Activated T-helper 2 cell treated with anti-CD3 and anti-CD28 coated beads, Interferon-gamma antibody, Interleukin-2, Interleukin-4, amounts not matched to agents 10 μg/mL and 5 μg/mL and 100 μg/mL, durations not matched to agents 14 hours and 24 hours and 36 hours (primary cell): ENCODE measurements around the gene MPND. TPM values are rescaled to one million over a fixed set of nuclear protein-coding genes. Genes with fewer than 3 reads are reported as not detected.
"Not testable (repeated sequence)": the region's sequence is repeated elsewhere in the genome, so short reads cannot be mapped to it uniquely, and the experiment has no call there.

ENCODE experiments used
- DNase-seq: peaks from one replicate; pipeline ENCODE4 v3.0.0; 2021; ENCODE audit warnings: low spot score
- H3K27ac Mint-ChIP-seq: one replicate; pipeline ENCODE4 v1.8.0; 2021; ENCODE audit warnings: mixed read lengths
- H3K27me3 Mint-ChIP-seq: one replicate; pipeline ENCODE4 v1.8.0; 2021; ENCODE audit warnings: low read depth, mixed read lengths
- H3K36me3 Mint-ChIP-seq: one replicate; pipeline ENCODE4 v1.8.0; 2021; ENCODE audit warnings: low read depth, mixed read lengths
- H3K4me1 Mint-ChIP-seq: one replicate; pipeline ENCODE4 v1.8.0; 2021; ENCODE audit warnings: low read depth, mixed read lengths
- H3K4me3 Mint-ChIP-seq: one replicate; pipeline ENCODE4 v1.8.0; 2021; ENCODE audit warnings: low read depth, mild to moderate bottlenecking, moderate library complexity, mixed read lengths
- H3K9me3 Mint-ChIP-seq: one replicate; pipeline ENCODE4 v1.8.0; 2021; ENCODE audit warnings: mixed read lengths
- intact Hi-C: fragments of 100-400 bp; cut with micrococcal nuclease; formaldehyde crosslinking; loops from one replicate; pipeline ENCODE4 v1.15.1; 2023
- total RNA-seq: library from RNA; stranded (reverse); gene quantifications from 2 replicates; pipeline ENCODE4 v1.2.3, GENCODE V29; 2022

MPND gene
- total RNA-seq, 1 donor from 2014 or later = 20.2 TPM

DNA sequence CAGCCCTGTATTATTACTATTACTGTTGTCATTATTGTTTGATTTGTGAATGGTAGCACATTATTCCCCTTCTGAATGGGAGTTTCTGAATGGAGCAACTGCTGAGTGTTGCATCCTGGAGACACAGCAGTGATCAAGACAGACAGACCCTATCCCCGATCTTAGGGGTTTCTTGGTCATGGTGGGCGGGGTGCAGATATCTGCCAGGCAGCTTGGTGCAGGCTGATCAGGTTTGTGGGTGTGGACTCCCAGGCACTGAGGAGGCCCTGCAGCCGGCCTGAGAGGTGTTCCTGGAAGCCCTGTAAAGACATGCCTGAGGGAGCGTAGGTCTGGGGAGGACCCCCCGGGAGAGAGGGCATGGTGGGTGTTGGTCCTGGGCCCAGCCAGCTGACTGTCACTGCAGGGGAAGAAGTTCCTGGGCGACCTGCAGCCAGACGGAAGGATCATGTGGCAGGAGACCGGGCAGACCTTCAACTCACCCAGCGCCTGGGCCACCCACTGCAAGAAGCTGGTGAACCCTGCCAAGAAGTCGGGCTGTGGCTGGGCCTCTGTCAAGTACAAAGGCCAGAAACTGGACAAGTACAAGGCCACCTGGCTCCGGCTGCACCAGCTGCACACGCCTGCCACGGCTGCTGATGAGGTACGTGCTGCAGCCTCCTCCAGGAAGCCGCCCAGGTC is 2.1 kb downstream of the MPND start:
- Mint-ChIP-seq H3K9me3 (no peaks in the 10 kb centered on the region), H3K27me3 (no peaks in the 10 kb centered on the region), H3K4me3 (peak overlapping the region; percentile 37), H3K4me1 (peaks cover 5% of the 10 kb centered on the region), H3K36me3 (peaks cover 21% of the 10 kb centered on the region), H3K27ac (no peak overlapping the region)
- intact Hi-C loops = no loop called here
- no peak for DNase-seq

- Mint-ChIP-seq H3K9me3 (no peaks in the 10 kb centered on the region), H3K4me1 (peaks cover 5% of the 10 kb centered on the region), H3K27me3 (no peaks in the 10 kb centered on the region), H3K4me3 (no peak overlapping the region), H3K27ac (no peak overlapping the region), H3K36me3 (peaks cover 22% of the 10 kb centered on the region)
- DNase-seq = no peak
- intact Hi-C loops = no loop called here
Measured at GRCh38 chr19:4346020-4346383, 2.6 kb downstream of the MPND start.

DNA sequence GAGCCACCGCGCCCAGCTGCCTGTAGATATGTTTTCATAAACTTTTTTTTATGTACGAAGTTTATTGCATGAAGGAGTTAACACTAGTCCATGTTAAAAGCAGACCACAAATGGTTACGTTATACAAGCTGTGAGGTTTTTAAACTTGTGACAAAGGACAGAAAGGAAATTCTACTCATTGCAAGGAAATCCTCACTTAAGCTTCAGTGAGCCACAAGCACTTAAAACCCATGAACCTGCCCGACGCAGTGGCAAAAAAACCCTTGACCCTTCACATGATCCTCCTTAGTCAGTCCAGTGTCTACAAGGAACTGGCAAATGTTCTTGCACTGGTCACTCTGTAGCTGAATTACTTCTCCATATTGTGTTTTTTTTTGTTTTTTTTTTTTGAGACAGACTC is 4.2 kb downstream of the MPND start:
- intact Hi-C loops = no loop called here
- Mint-ChIP-seq H3K4me3 (no peak overlapping the region), H3K27ac (no peak overlapping the region), H3K4me1 (peaks cover 3% of the 10 kb centered on the region), H3K9me3 (no peaks in the 10 kb centered on the region), H3K27me3 (no peaks in the 10 kb centered on the region), H3K36me3 (peaks cover 22% of the 10 kb centered on the region)
- no peak for DNase-seq

DNA sequence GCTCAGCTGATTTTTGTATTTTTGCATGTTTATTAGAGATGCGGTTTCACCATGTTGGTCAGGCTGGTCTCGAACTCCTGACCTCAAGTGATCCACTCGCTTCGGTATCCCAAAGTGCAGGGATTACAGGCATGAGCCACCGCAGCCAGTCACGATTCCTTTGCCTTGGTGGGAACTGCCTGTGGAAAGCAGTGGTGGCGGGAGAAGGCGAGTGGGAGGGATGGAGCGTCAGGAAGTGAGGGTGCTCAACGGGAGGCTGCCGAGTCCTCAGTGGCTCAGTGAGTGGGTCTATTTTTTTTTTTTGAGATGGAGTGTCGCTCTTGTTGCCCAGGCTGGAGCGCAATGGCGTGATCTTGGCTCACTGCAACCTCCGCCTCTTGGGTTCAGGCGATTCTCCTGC is 5.9 kb downstream of the MPND start:
- DNase-seq, H3K4me3 Mint-ChIP-seq, H3K27me3 Mint-ChIP-seq, H3K27ac Mint-ChIP-seq, H3K9me3 Mint-ChIP-seq, H3K4me1 Mint-ChIP-seq, intact Hi-C loops: not testable (repeated sequence)
- peaks cover 25% of the 10 kb centered on the region for H3K36me3 Mint-ChIP-seq

- Mint-ChIP-seq H3K27ac (no peak overlapping the region), H3K27me3 (no peaks in the 10 kb centered on the region), H3K9me3 (no peaks in the 10 kb centered on the region), H3K36me3 (peaks cover 27% of the 10 kb centered on the region), H3K4me3 (no peak overlapping the region), H3K4me1 (no peaks in the 10 kb centered on the region)
- no peak for DNase-seq
- intact Hi-C loops = no loop called here
Measured at GRCh38 chr19:4350111-4350510, 6.7 kb downstream of the MPND start.

GRCh38 chr19:4350726-4351125 is 7.4 kb downstream of the MPND start:
- Mint-ChIP-seq H3K27ac (no peak overlapping the region), H3K36me3 (peaks cover 27% of the 10 kb centered on the region), H3K27me3 (no peaks in the 10 kb centered on the region), H3K9me3 (no peaks in the 10 kb centered on the region), H3K4me1 (no peaks in the 10 kb centered on the region), H3K4me3 (no peak overlapping the region)
- intact Hi-C loops = no loop called here
- DNase-seq = no peak

GRCh38 chr19:4352701-4353121 is 9.3 kb downstream of the MPND start:
- peaks cover 15% of the 10 kb centered on the region for H3K36me3 Mint-ChIP-seq
- H3K9me3 Mint-ChIP-seq = no peaks in the 10 kb centered on the region
- H3K4me3 Mint-ChIP-seq = no peak overlapping the region
- no peak overlapping the region for H3K27ac Mint-ChIP-seq
- DNase-seq = no peak
- H3K27me3 Mint-ChIP-seq = no peaks in the 10 kb centered on the region
- no peaks in the 10 kb centered on the region for H3K4me1 Mint-ChIP-seq
- intact Hi-C loops = loop anchor here (1.0 kb wide), 1 partner anchor 85 kb away; no protein-coding TSS in a partner anchor

- Mint-ChIP-seq H3K27me3 (no peaks in the 10 kb centered on the region), H3K4me1 (no peaks in the 10 kb centered on the region), H3K36me3 (peaks cover 16% of the 10 kb centered on the region), H3K4me3 (no peak overlapping the region), H3K27ac (no peak overlapping the region), H3K9me3 (no peaks in the 10 kb centered on the region)
- no peak for DNase-seq
- intact Hi-C loops = no loop called here
Measured at GRCh38 chr19:4354282-4354681, 10.9 kb downstream of the MPND start.

DNA sequence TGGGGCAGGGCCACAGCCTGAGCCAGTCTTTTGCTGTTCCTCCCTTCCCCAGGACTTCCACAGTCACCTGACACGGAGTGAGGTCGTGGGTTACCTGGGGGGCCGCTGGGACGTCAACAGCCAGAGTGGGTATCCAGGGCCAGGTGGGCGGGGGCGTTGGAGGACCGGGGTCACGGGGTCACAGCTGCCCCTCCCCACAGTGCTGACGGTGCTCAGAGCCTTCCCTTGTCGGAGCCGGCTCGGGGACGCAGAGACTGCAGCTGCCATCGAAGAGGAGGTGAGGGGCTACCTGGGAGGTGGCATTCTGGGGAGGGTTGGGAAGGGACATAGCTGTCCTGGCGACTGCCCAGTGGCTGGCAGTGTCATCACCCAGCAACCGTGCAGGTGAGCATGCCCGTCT is 11.5 kb downstream of the MPND start:
- no peak overlapping the region for H3K27ac Mint-ChIP-seq
- no peak for DNase-seq
- intact Hi-C loops = no loop called here
- H3K9me3 Mint-ChIP-seq = no peaks in the 10 kb centered on the region
- H3K36me3 Mint-ChIP-seq = peaks cover 14% of the 10 kb centered on the region
- H3K4me1 Mint-ChIP-seq = no peaks in the 10 kb centered on the region
- no peak overlapping the region for H3K4me3 Mint-ChIP-seq
- no peaks in the 10 kb centered on the region for H3K27me3 Mint-ChIP-seq

- Mint-ChIP-seq H3K27me3 (no peaks in the 10 kb centered on the region), H3K4me1 (no peaks in the 10 kb centered on the region), H3K27ac (no peak overlapping the region), H3K4me3 (no peak overlapping the region), H3K36me3 (peaks cover 21% of the 10 kb centered on the region), H3K9me3 (no peaks in the 10 kb centered on the region)
- DNase-seq = no peak
- intact Hi-C loops = no loop called here
Measured at GRCh38 chr19:4357095-4357797, 13.9 kb downstream of the MPND start.

- H3K4me3 Mint-ChIP-seq = no peak overlapping the region
- peaks cover 20% of the 10 kb centered on the region for H3K36me3 Mint-ChIP-seq
- no peaks in the 10 kb centered on the region for H3K9me3 Mint-ChIP-seq
- no peak for DNase-seq
- intact Hi-C loops = no loop called here
- H3K4me1 Mint-ChIP-seq = no peaks in the 10 kb centered on the region
- H3K27me3 Mint-ChIP-seq = no peaks in the 10 kb centered on the region
- no peak overlapping the region for H3K27ac Mint-ChIP-seq
Measured at GRCh38 chr19:4357921-4358326, 14.6 kb downstream of the MPND start.

DNA sequence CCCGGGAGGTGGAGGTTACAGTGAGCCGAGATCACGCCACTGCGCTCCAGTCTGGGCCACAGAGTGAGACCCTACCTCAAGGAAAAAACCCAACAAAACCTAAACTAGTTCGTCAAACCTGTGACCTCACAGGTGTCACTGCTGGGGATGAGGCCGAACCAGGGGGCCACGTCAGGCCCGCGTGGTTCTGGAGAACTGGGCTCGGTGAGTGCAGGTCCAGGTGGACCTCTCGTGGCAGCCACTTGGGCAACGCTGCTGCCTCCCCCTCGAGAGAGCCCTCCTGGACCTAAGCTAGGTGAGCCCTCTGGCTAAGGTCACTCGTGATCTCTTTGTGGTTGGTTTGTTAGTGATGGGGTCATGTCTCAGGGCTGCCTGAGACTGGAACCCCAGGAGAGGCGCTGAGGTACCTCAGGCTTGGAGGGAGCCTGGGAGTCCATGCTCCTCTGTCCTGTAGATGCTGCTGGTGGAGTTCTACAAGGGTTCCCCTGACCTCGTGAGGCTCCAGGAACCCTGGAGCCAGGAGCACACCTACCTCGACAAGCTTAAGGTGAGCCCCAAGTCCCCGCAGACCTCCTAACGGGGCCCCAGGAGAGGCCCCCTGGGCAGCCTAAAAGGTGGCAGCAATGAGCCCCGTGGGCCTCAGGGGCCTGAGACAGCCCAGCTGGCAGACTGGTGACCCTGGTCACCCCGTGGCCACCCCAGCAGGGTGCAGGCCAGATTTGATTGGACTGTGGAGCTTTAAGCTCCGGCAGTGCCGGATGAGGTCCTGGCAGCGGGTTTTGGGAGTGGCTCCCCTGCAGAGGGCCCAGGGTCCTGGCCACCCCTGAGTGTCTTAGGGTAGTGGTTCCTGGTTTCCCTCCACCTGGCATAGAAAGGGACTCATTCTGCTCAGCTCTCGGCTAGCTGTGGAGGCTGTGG is 15.6 kb downstream of the MPND start:
- no peak for DNase-seq
- H3K9me3 Mint-ChIP-seq = no peaks in the 10 kb centered on the region
- peak overlapping the region; percentile 38 for H3K27ac Mint-ChIP-seq
- no peaks in the 10 kb centered on the region for H3K4me1 Mint-ChIP-seq
- H3K27me3 Mint-ChIP-seq = no peaks in the 10 kb centered on the region
- H3K4me3 Mint-ChIP-seq = no peak overlapping the region
- intact Hi-C loops = no loop called here
- peaks cover 27% of the 10 kb centered on the region for H3K36me3 Mint-ChIP-seq

- no peak overlapping the region for H3K27ac Mint-ChIP-seq
- no peaks in the 10 kb centered on the region for H3K4me1 Mint-ChIP-seq
- no peak for DNase-seq
- peaks cover 24% of the 10 kb centered on the region for H3K36me3 Mint-ChIP-seq
- no peaks in the 10 kb centered on the region for H3K27me3 Mint-ChIP-seq
- intact Hi-C loops = no loop called here
- H3K4me3 Mint-ChIP-seq = no peak overlapping the region
- no peaks in the 10 kb centered on the region for H3K9me3 Mint-ChIP-seq
Measured at GRCh38 chr19:4359627-4360000, 16.3 kb downstream of the MPND start.
